Memory B cell (primary cell): ENCODE results near the gene TRPV5.

ENCODE experiments used
- ATAC-seq: fragments of 150-1000 bp; cut with Tn5 transposase; 2 replicates; pipeline ENCODE4 v1.10.0; 2021; ENCODE audit warnings: low read depth, mild to moderate bottlenecking, moderate library complexity
- DNase-seq, 2 donors: peaks; one replicate each; pipeline ENCODE4 v3.0.0; 2022; ENCODE audit warnings: low spot score in 2 of 2
- H3K27ac Mint-ChIP-seq: one replicate; pipeline ENCODE4 v1.8.0; 2022; ENCODE audit warnings: mild to moderate bottlenecking, moderate library complexity, mixed read lengths
- H3K27me3 Mint-ChIP-seq: one replicate; pipeline ENCODE4 v1.8.0; 2022; ENCODE audit warnings: mixed read lengths
- H3K36me3 Mint-ChIP-seq: one replicate; pipeline ENCODE4 v1.8.0; 2022; ENCODE audit warnings: mild to moderate bottlenecking, mixed read lengths
- H3K4me1 Mint-ChIP-seq: one replicate; pipeline ENCODE4 v1.8.0; 2022; ENCODE audit warnings: mixed read lengths
- H3K4me3 Mint-ChIP-seq: one replicate; pipeline ENCODE4 v1.8.0; 2022; ENCODE audit warnings: mild to moderate bottlenecking, moderate library complexity, mixed read lengths
- H3K9me3 Mint-ChIP-seq: one replicate; pipeline ENCODE4 v1.8.0; 2022; ENCODE audit warnings: mixed read lengths

Gene TRPV5

GRCh38 chr7:142956951-142957623, 23.5 kb upstream of the TRPV5 start:
- H3K36me3 Mint-ChIP-seq, result peaks cover 7% of the 10 kb centered on the region
- no peak for DNase-seq

GRCh38 chr7:142954680-142955268, 21.2 kb upstream of the TRPV5 start:
- no peak overlapping the region for H3K27ac Mint-ChIP-seq
- peaks cover 3% of the 10 kb centered on the region for H3K4me1 Mint-ChIP-seq
- peaks cover 7% of the 10 kb centered on the region for H3K27me3 Mint-ChIP-seq
- H3K9me3 Mint-ChIP-seq, result peaks cover 20% of the 10 kb centered on the region
- H3K36me3 Mint-ChIP-seq, result peaks cover 7% of the 10 kb centered on the region
- peak in 1 of 2 donors; percentile 23 for DNase-seq
- no peak overlapping the region for H3K4me3 Mint-ChIP-seq
- peak; percentile 97 for ATAC-seq

More at GRCh38 chr7:142956951-142957623, 23.5 kb upstream of the TRPV5 start:
- H3K4me1 Mint-ChIP-seq, result peaks cover 3% of the 10 kb centered on the region
- peaks cover 20% of the 10 kb centered on the region for H3K9me3 Mint-ChIP-seq
- peak overlapping the region; percentile 0 for H3K4me3 Mint-ChIP-seq
- H3K27me3 Mint-ChIP-seq, result peaks cover 13% of the 10 kb centered on the region
- H3K27ac Mint-ChIP-seq, result no peak overlapping the region
- ATAC-seq, result no peak

- no peak overlapping the region for H3K4me3 Mint-ChIP-seq
- peaks cover 11% of the 10 kb centered on the region for H3K27me3 Mint-ChIP-seq
- no peaks in the 10 kb centered on the region for H3K4me1 Mint-ChIP-seq
- H3K36me3 Mint-ChIP-seq, result no peaks in the 10 kb centered on the region
- H3K9me3 Mint-ChIP-seq, result peaks cover 7% of the 10 kb centered on the region
- no peak overlapping the region for H3K27ac Mint-ChIP-seq
- DNase-seq (no peak), ATAC-seq (no peak)
Measured at GRCh38 chr7:142950235-142950634, 16.7 kb upstream of the TRPV5 start.

- DNase-seq (no peak), ATAC-seq (no peak)
- H3K36me3 Mint-ChIP-seq, result no peaks in the 10 kb centered on the region
- H3K27ac Mint-ChIP-seq, result no peak overlapping the region
- H3K4me1 Mint-ChIP-seq, result no peaks in the 10 kb centered on the region
- no peak overlapping the region for H3K4me3 Mint-ChIP-seq
- H3K27me3 Mint-ChIP-seq, result peaks cover 16% of the 10 kb centered on the region
- no peaks in the 10 kb centered on the region for H3K9me3 Mint-ChIP-seq
Measured at GRCh38 chr7:142948603-142949002, 15.1 kb upstream of the TRPV5 start.

GRCh38 chr7:142945001-142945400, 11.5 kb upstream of the TRPV5 start:
- ATAC-seq, result no peak
- no peaks in the 10 kb centered on the region for H3K4me1 Mint-ChIP-seq
- no peaks in the 10 kb centered on the region for H3K36me3 Mint-ChIP-seq
- no peaks in the 10 kb centered on the region for H3K9me3 Mint-ChIP-seq
- DNase-seq, result no peak
- H3K4me3 Mint-ChIP-seq, result no peak overlapping the region
- no peak overlapping the region for H3K27ac Mint-ChIP-seq
- peaks cover 26% of the 10 kb centered on the region for H3K27me3 Mint-ChIP-seq

- H3K27me3 Mint-ChIP-seq, result peaks cover 28% of the 10 kb centered on the region
- H3K4me3 Mint-ChIP-seq, result no peak overlapping the region
- ATAC-seq (no peak), DNase-seq (no peak)
- peaks cover 2% of the 10 kb centered on the region for H3K4me1 Mint-ChIP-seq
- no peaks in the 10 kb centered on the region for H3K36me3 Mint-ChIP-seq
- H3K27ac Mint-ChIP-seq, result no peak overlapping the region
- H3K9me3 Mint-ChIP-seq, result no peaks in the 10 kb centered on the region
Measured at GRCh38 chr7:142943706-142944268, 10.2 kb upstream of the TRPV5 start.

- H3K9me3 Mint-ChIP-seq, result no peaks in the 10 kb centered on the region
- peaks cover 2% of the 10 kb centered on the region for H3K4me1 Mint-ChIP-seq
- ATAC-seq (no peak), DNase-seq (no peak)
- no peaks in the 10 kb centered on the region for H3K36me3 Mint-ChIP-seq
- H3K27me3 Mint-ChIP-seq, result peaks cover 25% of the 10 kb centered on the region
- no peak overlapping the region for H3K4me3 Mint-ChIP-seq
- H3K27ac Mint-ChIP-seq, result no peak overlapping the region
Measured at GRCh38 chr7:142942746-142943145, 9.2 kb upstream of the TRPV5 start.

GRCh38 chr7:142941541-142941940, 8.0 kb upstream of the TRPV5 start:
- no peak for ATAC-seq
- DNase-seq, result no peak
- H3K27me3 Mint-ChIP-seq, result peaks cover 21% of the 10 kb centered on the region
- no peaks in the 10 kb centered on the region for H3K9me3 Mint-ChIP-seq
- H3K36me3 Mint-ChIP-seq, result no peaks in the 10 kb centered on the region
- H3K4me1 Mint-ChIP-seq, result peaks cover 2% of the 10 kb centered on the region
- no peak overlapping the region for H3K4me3 Mint-ChIP-seq
- H3K27ac Mint-ChIP-seq, result no peak overlapping the region

- H3K36me3 Mint-ChIP-seq, result peaks cover 1% of the 10 kb centered on the region
- DNase-seq, result no peak
- H3K27me3 Mint-ChIP-seq, result peaks cover 23% of the 10 kb centered on the region
- no peaks in the 10 kb centered on the region for H3K9me3 Mint-ChIP-seq
- ATAC-seq, result no peak
- no peak overlapping the region for H3K27ac Mint-ChIP-seq
- no peak overlapping the region for H3K4me3 Mint-ChIP-seq
- H3K4me1 Mint-ChIP-seq, result peaks cover 2% of the 10 kb centered on the region
Measured at GRCh38 chr7:142940966-142941535, 7.5 kb upstream of the TRPV5 start.

- Mint-ChIP-seq H3K4me1 (peaks cover 2% of the 10 kb centered on the region), H3K27ac (no peak within 1 kb of the TSS)
- no peak for ATAC-seq
Measured at GRCh38 chr7:142939226-142939910, 5.8 kb upstream of the TRPV5 start, which contains the start of gene LLCFC1. Gene LLCFC1, plus strand, starts transcription at chr7:142939484. Its CDS starts 138 bp downstream, at chr7:142939622.

GRCh38 chr7:142938611-142939010, 5.1 kb upstream of the TRPV5 start:
- no peak overlapping the region for H3K4me3 Mint-ChIP-seq
- ATAC-seq, result no peak

More at GRCh38 chr7:142939226-142939910, 5.8 kb upstream of the TRPV5 start, which contains the start of gene LLCFC1:
- Mint-ChIP-seq H3K4me3 (no peak within 1 kb of the TSS), H3K36me3 (peaks cover 1% of the 10 kb centered on the region), H3K9me3 (no peaks in the 10 kb centered on the region), H3K27me3 (peaks cover 21% of the 10 kb centered on the region)
- DNase-seq, result no peak

GRCh38 chr7:142935941-142936565, 2.5 kb upstream of the TRPV5 start:
- ATAC-seq, result no peak
- H3K4me1 Mint-ChIP-seq, result peaks cover 5% of the 10 kb centered on the region

More at GRCh38 chr7:142938611-142939010, 5.1 kb upstream of the TRPV5 start:
- Mint-ChIP-seq H3K9me3 (no peaks in the 10 kb centered on the region), H3K27me3 (peaks cover 19% of the 10 kb centered on the region), H3K27ac (no peak overlapping the region), H3K4me1 (peaks cover 3% of the 10 kb centered on the region), H3K36me3 (peaks cover 1% of the 10 kb centered on the region)
- DNase-seq, result no peak

GRCh38 chr7:142934056-142934455, 510 bp upstream of the TRPV5 start:
- Mint-ChIP-seq H3K4me3 (no peak overlapping the region), H3K4me1 (peaks cover 3% of the 10 kb centered on the region)
- no peak for ATAC-seq

More at GRCh38 chr7:142935941-142936565, 2.5 kb upstream of the TRPV5 start:
- Mint-ChIP-seq H3K27ac (no peak overlapping the region), H3K4me3 (no peak overlapping the region), H3K36me3 (peaks cover 1% of the 10 kb centered on the region), H3K27me3 (peaks cover 15% of the 10 kb centered on the region), H3K9me3 (no peaks in the 10 kb centered on the region)
- no peak for DNase-seq

More at GRCh38 chr7:142934056-142934455, 510 bp upstream of the TRPV5 start:
- Mint-ChIP-seq H3K36me3 (peaks cover 1% of the 10 kb centered on the region), H3K27ac (no peak overlapping the region), H3K27me3 (peaks cover 10% of the 10 kb centered on the region), H3K9me3 (no peaks in the 10 kb centered on the region)
- no peak for DNase-seq
